Lung microvascular endothelial cell (primary cell): Measurements from ENCODE around the gene FRS3. TPM values are rescaled to one million over a fixed set of nuclear protein-coding genes. Genes with fewer than 3 reads are reported as not detected.
A peak's percentile ranks its signal among the peaks of the same experiment; 100 is the strongest.

Experiments used
- DNase-seq, 2 donors: peaks; one replicate each; pipeline versions ENCODE4 v3.0.0 to v3.0.0-alpha.2; 2010; ENCODE audit warnings: low read depth in 2 of 2
- total RNA-seq: library from RNA; depleted of rRNA; stranded (reverse); fragments of >200 nt; gene quantifications from 2 replicates; pipeline ENCODE4 v1.2.1, GENCODE V29; 2014

Gene FRS3
- total RNA-seq, 1 donor from 2014 or later, result 0.60 TPM

DNA sequence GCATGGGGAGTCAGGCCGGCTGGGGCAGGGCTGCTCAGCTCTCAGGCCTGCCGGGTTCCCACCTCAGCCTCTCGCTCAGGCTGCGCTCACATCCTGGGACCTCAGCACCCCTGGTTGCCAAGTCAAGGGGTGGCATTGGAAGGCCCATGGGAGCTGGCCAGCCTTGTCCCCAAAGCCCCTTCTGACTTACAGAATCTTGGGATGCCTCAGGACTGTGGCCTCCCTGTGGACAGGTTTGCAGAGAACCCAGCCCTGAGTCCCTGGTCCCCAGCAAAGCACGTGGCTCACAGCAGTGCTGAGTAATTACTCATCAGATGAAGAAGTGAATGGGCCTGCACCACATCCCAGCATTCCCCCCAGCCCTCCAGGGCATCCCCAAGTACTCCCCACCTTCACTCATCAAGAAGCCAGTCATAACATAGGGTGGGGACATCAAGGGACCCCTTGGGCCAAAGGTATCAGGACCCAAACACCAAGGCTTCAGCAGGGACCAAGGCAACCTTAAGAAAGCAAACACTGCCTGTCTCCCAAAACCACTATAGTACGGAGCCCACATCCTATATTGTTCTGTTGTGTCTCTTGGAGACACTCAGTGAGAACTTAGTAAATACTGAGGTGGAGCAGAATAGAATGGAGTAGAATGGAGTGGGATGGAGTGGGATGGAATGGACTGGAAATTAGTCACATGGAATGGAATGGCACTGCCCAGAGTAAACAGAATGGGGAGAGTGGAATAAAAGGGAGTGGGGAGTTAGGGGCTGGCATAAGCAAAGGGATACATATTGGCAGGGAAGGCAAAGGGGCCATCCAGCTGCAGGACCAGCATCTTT is 36.1 kb downstream of the FRS3 start:
- no peak for DNase-seq

DNA sequence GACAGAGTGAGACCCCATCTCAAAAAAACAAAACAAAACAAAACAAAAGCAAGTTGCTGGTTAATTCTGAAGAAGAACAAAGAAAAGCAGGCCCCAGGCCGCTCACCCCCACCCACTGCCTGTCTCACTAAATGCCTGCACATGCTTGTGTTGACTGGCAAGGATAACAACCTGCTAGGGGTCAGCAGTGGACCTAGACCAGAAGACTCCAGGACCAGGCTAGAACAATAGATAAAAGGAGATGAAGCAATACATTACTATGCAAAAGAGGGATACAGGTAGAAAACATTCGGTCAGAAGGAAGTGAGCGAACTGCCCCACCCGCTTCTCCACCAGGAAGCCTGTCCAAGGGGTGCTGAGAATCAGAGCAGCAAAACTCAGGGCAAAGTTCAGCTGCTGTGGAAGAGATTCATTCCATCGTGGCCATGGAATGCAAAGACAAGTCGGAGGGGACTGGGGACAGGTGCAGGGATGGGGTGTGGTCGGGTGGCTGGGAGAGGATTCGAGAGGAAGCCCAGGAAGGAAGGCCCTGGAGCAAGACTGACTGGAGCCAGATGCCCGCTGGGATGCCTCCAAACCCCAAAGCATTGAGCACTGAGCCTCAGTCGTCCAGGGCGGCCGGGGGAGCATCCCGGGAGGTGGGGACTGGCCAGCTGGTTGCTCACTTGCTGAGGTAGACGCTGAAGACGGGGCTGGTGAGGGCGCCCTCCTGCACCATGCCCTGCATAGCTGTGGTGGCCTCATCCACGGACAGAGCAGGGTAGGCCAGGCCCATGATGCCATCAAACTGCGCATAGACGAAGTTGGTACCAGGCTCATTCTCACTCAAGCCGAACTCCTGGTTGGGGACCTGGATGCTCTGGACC is 37.8 kb downstream of the FRS3 start:
- DNase-seq, result no peak

DNA sequence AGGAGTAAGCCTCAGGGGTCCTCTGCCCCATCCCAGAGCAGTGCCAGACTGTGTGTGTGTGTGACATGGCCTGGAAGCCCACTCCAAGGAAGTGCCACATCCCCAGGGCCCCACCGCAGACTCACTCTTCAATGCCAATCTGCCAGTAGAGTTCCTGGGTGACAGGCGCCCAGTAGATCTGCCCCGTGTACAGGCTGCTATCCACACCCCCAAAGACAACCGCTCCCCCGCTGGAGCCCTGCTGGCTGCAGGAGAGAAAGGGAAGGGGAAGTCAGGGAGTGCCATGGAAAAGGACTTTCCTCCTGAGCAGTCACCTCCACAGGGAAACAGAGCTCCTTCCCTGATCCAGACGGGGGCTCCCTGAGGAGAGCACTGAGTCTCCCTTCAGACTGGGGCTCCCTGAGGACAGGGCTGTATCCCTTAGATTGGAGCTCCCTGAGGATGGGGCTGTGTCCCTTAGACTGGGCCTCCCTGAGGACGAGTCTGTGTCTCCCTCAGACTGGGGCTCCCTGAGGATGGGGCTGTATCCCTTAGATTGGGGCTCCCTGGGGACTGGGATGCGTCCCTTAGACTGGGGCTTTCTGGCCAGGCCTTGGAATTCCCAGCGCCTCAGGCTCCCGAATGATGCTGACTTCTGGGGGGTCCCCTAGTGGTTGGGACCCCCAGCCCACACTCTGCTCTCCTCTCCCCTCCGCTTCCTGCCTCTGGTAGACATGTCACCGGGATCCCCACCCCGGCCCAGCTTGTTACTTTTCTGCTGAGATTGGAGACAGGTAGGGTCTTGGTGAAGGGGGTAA is 39.1 kb downstream of the FRS3 start:
- DNase-seq, result no peak

DNA sequence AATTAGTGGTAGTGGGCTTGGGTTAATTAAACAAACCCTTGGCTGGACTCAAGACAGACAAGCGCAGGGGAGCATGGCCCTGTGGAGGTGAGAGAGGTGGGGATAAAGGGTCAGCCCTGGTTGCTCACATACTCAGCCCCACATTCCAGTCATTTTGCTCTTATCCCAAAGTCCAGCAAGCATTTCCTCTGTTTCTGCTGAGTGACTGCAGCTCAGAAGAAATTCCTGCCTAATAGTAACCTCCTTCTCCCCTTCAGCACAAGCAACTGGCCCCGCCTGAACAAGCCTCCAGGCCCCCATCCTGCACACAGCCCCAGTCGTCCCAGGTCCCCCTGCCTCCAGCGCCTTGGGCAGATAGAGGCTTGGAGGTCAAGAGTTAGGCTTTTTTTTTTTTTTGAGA is 40.7 kb downstream of the FRS3 start:
- DNase-seq, result no peak

DNA sequence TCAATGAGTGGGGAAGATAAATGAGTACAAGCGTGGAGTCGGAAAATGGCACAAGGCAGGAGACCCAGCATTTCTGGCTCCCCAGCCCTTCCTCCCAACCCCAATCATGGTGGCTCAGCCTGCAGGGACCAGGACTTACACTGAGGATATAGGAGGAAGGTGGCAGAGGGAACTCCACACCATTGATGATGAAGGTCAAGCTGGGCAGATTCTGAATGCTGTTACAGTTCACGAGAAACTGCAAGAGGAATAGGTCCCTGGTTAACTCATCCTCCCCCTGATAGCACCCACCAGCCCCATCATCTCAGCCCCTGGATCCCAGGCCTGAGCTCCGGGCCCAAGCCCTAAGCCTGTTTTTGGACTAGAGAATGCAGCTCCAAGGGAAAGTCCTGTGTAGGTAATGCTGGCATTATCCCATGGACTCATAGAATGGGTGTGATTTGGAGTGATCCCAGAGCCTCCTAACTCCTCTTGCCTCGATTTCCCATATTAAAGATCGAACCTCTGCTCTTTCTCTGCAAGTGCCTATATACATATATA is 42.0 kb downstream of the FRS3 start:
- no peak for DNase-seq

DNA sequence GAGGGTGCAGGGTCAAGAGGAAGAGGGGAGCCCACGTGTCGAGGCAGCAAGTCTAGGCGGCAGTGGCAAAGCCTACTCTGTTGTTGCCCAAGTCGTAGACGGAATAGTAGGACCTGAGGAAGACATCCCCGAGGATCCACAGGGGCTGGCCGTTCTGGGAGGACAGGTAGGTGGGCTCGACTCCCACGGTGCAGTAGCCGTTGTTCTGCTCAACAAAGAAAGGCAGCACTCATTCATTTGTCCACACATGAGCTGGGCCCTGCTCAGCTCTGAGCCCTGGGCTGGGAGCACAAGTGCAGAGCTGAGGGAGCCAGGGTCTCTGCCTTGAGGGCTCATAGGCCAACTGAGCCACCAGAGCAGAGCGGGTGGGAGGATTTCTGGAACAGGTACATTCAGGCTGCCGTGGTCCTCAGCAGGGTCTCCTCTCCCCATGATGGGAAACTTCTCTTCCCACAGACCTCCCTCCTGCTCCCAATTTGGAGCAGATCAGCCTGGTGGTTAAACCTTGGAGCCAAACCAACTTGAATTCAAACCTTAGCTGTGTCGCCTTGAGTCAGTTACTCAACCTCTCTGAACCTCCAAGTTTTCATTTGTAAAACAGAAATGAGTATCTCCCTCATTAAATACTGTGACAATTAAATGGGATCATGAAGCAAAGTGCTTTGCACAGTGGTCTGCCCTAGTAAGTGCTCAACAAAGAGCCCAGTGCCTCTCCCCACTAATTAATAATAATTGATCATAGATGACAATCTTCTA is 42.7 kb downstream of the FRS3 start:
- no peak for DNase-seq

DNA sequence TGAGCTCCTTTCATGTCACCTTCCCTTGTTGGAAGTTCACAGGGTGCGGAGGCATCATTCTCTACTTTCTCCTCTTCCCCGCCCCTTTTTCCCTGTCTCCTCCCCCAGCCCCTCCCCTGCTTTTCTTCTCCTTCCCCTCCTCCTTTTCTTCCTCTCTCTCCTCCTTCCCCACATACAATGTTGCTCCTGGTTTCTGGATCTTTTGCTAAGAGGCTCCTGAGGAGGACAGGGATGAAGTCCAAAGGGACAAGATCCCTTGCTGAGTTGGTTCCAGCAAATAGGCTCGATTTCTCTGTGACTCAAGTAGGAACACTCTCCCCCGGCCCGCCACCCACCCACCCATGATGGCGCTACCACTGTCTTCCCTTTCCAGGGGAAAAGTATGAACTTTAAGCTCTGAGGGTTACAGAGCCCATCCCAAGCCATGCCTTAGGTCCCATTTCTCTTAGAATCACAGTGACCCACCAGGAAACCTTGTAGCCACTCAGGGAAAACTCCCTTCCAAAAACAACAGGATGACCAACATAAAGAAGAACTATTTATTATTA is 43.4 kb downstream of the FRS3 start:
- DNase-seq, result no peak

DNA sequence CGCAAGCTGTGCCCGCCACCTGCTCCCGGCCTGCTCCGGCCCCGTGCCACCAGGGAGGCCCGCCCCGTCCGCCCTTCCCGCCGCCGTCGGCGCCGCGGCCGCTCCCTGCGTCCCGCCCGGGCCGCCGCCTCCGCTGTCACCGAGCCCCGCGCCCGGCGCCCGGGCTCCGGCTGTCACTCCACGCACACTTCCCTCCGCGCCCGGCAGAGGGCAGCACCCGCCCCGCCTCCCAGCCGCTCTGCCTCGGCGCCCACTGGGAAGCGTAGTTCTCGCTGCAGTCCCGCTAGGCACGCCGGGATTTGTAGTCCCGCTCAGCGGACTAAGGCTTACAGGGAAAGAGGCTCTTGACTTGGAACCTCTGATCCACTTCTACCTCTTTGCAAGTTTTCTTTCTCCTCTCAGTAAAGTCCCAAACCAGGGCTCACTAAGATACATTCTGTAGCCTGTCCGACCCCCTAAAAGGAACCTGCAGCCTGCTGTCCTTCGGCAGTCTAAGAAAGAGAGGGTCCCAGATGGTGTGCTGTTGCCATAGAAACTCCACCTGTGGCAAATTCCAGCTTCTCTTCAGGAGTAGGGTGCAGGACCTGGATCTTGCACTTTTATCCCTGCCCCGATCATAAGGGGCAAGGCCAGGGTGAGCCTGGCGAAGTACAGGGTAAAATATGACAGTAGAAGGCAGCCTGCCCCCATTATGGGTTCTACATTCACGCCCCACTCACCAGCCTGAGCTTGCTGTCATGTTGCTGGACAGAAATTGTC is 44.1 kb downstream of the FRS3 start, which contains the start of gene TFEB:
Gene TFEB (minus strand): TSS at position 182 of the 759 bp plus-strand sequence. CDS start 44,395 bp downstream, outside the sequence.
- DNase-seq, result peak; percentile 90 to 93

DNA sequence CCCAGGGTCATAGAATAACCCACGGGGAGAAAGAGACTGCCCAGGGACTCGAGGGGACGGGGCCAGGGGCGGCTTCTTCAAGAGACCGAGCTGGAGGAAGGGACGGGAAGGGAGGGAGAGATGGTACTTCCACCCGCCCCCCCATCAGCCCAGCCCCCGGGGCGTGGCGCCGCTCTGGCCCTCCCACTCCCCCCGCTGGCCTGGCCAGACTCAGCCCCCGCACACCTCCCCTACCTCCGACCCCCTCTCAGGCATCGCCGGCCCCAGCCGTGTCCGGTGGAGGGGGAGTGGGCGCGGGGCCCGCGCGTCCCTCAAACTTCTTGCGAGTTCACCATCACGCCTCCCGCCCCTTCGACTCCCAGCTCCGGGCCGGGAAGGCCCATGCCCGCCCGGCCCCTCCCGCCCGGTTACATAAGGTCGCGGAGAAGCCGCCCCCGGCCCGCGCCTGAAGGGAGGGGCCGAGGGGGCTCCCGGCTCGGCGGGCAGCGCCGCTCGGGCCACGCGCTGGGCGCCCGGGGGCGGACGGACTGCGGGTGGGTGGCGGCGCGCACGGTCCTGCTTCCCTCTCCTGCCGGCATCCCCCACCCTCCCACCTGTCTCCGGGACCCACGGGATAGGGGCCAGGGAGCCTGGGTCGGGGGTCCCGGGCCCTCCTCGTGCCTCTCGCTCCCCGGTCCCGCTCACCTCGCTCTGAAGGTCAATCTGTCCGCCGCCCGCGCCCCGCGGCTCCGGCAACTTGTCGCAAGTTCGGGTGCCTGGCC is 44.9 kb downstream of the FRS3 start:
- peak; percentile 72 to 82 for DNase-seq

DNA sequence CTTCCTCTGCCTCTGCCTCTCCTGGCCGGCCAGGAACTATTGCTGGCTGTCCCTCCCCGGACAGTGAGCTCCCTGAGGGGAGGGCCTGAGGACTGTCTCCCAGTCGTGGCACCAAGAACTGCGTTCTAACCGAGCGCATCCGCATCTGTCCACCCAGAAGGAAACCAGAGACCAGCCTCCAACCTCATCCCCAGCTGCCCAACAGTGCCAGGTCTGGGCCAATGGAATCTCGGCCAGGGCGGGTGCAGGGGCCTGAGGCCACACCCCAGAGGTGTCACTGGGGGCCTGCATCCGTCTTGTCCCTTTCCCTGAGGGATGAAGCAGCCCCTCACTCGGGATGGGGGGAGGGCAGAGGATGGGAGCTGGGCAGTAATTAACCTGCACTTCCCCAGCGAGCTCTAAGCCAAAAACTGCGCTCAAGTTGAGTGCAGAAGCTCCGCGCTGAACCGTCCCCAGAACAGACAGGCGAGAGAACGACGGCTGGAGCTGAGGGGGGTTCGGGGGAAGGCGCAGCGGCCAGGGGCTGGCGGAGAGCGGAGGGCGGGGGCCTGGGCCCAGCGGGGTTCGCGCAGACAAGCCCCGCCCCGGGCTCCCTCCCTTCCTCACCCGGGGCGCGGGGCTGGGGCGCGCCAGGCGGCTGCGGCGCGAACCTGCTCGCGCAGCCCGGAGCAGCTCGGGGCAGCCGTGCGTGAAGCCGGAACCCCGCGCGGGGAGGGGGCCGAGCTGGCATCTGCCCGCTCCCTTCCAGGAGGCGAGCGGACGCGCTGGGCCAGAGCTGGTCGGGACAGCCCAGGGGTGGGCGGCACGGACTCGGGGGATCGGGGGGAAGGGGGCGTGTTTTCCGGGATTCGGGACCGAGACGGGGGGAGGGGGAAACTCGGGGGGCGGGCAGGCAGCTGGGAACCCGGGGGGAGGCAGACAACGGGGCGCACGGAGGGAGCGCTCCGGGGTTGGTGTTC is 45.7 kb downstream of the FRS3 start:
- DNase-seq, result peak; percentile 63 to 71

DNA sequence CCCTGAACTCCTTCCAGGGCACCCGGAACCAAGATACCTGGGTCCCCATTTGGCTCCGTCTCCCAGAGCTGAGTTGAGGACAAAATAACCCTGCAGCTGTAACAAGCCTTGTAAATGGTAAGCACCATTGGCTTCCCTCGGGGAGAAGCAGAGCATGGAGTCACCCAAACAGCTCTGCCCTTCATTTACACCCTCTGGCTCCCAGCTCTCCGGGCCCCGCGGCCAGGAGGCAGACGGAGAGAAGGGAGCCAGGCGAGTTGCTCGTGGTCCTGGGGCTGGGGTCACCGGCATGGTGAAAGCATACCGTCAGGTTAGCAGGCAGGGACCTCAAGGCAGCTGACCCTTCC is 46.4 kb downstream of the FRS3 start:
- DNase-seq, result peak in 1 of 2 donors; percentile 20

DNA sequence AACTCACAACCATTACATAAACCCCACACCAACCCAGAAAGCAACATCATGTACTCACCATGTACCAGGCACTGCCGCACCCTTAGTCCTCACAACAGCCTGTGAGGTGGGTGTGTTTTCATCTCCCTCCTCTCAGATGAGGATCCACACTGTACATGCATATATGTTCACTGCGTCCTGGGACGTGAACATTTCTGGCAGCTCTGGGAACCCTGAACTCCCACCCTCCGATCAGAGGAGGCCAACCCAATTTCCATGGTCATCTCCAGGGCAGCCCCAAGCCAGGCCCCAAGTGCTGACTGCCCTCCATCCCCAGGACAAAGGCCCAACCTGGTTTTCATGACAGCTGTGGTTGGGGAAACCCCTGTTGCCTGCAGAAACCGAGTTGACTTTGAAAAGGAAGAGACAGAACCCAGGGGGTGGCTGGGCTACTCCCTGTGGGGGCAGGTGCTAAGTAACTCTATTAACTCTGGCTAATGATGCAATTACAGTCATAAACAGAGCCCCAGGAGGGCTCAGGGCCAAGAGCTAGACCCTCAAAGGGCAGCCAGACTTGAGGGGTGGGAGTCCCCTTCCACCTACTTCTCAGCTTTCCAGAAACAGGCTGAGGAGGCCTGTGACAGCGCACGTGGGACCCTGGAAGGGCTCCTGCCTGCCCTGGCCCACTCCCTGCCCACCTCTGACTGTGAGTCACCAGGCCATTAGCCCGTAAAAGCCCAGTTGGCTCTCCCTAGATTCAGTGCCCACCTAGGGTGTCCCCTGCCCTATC is 46.9 kb downstream of the FRS3 start:
- DNase-seq, result no peak

DNA sequence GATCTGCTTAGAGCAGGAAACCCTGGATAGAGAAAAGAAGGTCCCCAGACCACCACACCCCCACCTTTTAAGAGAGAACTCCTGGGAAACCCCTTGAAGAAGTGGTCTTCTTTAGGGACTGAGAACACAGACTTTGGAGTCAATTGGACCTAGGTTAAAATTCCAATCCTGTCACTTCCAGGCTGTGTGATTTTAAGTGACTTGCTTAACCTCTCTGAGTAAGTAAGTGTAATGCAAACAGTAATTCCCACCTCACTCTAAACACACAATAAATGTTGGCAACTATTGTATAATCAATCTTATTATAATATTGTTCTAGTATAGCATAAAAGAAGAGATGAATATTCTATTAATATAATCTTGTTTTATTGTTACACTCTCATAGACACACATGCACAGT is 47.6 kb downstream of the FRS3 start:
- no peak for DNase-seq

DNA sequence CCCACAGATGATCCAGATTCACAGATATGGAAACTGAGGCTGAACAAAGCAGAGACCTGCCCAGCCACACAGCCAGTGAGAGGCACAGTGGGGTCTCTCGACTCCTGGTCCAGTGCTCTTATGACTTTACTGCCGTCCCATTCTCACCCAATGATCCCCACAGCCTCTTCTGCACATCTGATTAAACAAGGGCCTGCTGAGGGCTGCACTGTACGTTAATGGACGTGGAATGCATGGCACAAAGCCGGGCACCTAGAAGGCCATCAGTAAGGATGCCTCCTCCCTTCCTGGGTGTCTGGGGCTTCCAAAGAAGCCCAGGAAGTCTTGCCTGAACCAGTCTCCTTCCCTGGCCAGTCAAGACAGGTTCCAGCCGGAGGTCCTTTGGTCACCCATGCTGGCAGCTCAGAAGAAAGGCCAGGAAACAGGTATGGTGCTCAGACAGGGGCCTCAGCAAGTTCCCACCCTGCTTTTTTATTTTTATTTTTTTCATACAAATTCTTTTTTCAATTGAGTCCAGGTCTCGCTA is 48.1 kb downstream of the FRS3 start:
- DNase-seq, result no peak

DNA sequence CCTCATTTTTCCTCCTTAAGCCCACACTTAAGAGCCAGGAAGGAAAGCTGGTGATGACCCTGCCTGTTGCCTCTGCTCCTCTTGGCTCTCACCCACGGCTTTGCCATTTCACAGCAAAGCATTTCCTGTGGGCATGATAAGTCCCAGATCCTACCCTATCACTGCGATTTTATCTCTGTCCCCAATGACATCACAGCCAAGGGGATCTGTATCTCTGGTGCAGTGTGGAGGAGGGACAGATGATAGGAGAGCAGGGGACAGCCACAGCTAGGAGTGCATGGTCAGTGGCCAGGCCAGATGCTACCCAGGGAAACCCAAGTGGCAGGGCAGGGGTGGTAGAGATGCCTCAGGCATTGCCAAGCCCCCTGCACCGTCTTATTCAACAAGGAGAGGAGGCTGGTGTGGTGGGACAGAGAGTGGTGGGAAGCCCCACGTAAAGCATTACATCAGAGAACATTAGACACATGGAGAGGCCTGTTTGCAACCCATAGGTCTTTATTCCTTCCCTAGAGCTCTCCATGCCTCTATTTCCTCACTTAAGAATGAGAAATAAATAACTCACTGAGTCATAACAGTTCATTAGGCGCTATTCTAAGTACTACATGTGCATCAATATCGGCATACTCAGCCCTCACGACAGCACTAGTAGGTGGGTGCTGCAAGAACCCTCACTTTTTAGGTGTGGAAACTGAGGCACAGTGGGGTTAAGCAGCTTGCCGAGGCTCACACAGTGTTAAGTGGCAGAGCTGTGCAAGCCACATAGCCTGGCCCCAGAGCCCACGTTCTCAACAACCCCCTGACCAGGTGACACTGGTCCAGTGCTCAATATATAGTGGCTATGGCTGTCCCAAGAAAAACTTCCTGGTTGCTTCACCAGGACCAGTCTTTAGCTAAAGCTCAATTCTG is 48.9 kb downstream of the FRS3 start:
- peak in 1 of 2 donors; percentile 24 for DNase-seq

DNA sequence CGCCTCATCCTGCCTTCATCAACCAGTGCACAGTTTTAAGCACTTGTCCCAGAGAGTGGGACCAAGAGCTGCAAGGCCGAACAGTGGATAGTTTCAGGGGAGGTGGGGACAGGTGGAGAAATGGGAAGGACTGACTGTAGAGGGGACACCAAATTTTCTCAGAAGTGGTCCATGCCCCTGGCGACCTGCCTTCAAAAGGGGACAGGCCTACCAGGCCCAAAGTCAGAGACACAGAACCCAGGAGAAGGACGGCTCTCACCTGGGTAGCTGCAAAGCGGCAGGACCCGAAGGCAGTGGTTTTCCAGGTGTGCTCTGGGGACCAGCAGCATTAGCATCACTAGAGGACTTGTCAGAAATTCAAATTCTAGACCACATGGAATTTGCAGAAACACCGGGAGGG is 50.1 kb downstream of the FRS3 start:
- no peak for DNase-seq
